CD1c-positive myeloid dendritic cell (primary cell): ENCODE results near the gene AP1M2.
A peak's percentile ranks its signal among the peaks of the same experiment; 100 is the strongest.
"Not testable (repeated sequence)": the region's sequence is repeated elsewhere in the genome, so short reads cannot be mapped to it uniquely, and the experiment has no call there.

Source experiments
- DNase-seq: peaks from one replicate; pipeline ENCODE4 v3.0.0-alpha.2; 2016; ENCODE audit errors: extremely low spot score

The AP1M2 gene

DNA sequence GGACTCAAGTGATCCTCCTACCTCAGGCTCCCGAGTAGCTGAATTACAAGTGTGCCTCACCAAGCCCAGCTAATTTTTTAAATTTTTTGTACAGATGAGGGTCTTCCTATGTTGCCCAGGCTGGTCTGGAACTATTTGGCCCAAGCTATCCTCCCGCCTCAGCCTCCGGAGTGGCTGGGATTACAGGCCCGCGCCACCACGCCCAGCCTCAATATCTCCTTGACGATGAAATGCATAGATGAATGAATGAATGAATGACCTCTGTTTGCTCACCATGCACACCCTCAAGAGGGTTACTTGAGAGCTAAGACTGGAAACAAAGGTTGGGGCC, 14.9 kb upstream of the AP1M2 start:
- DNase-seq = no peak

GRCh38 chr19:10600149-10600548, 13.0 kb upstream of the AP1M2 start:
- DNase-seq = no peak

DNA sequence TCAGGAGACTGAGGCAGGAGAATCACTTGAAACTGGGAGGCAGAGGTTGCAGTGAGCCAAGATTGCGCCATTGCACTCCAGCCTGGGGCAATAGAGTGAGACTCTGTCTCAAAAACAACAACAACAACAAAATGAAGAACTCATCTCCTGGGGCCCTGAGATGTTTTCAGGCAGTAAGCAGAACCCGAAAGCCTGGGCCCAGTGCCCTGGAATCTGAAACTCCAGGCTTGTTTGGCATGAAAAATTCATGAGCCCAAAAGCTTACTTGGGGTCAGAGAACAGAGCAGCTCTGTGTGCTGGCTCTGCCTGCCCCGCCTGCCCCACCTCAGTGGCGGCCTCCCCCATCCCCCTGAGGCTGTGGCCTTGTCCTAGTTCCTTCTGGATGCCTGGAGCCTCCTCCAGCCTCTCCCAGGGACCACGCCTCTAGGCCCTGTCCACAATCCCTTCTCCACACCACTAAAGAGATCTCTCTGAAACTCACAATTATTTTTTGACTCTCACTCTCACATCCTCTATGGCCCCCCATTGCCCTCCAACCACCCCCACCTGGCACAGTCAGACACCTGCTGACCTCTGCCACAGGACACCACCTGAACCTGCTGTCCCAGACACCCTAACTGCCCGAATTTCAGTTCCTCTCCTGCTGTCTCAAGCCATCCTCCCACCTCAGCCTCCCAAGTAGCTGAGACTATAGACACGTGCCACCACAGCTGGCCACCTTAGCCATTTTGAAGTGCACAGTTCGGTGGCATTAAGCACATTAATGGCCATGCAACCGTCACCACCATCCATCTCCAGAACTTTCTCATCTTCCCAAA, 6.9 kb upstream of the AP1M2 start:
- DNase-seq = peak; percentile 42

DNA sequence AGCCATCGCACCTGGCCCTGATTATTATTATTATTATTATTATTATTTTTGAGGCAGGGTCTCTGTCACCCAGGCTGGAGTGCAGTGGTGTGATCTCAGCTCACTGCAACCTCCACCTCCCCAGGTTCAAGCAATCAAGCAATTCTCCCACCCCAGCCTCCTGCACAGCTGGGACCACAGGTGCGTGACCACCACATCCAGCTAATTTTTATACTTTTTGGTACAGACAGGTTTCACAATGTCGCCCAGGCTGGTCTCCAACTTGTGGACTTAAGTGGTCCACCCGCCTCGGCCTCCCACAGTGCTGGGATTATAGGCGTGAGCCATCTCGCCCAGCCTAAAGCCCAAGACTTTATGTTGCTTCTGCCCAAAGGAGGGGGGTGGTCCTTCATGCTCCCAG, 6.0 kb upstream of the AP1M2 start:
- DNase-seq = no peak

DNA sequence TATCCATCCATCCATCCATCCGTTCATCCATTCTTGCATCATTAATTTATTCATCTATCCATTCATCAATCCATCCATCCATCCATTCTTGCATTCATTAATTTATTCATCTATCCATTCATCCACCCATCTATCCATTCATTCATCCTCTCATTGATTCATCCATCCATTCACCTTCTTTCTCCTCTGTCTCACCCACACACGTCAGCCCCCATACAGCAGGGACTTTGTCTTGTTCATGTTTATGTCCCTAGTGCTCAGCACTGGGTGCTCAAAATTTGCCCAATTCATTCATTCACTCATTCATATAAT, 683 bp upstream of the AP1M2 start:
- no peak for DNase-seq

DNA sequence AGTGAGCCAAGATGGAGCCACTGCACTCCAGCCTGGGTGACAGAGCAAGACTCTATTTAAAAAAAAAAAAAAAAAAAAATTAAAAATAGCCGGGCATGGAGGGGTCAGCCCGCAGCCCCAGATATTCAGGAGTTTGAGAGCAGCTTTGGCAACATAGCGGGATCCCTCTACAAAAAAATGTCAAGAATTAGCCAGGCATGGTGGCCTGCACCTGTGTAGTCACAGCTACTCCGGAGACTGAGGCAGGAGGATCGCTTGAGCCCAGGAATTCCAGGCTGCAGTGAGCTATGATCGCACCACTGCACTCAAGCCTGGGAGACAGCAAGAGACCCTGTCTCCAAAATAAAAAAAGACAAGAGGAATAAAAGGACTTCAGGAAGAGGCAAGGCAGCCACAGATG, 716 bp downstream of the AP1M2 start:
- no peak for DNase-seq

DNA sequence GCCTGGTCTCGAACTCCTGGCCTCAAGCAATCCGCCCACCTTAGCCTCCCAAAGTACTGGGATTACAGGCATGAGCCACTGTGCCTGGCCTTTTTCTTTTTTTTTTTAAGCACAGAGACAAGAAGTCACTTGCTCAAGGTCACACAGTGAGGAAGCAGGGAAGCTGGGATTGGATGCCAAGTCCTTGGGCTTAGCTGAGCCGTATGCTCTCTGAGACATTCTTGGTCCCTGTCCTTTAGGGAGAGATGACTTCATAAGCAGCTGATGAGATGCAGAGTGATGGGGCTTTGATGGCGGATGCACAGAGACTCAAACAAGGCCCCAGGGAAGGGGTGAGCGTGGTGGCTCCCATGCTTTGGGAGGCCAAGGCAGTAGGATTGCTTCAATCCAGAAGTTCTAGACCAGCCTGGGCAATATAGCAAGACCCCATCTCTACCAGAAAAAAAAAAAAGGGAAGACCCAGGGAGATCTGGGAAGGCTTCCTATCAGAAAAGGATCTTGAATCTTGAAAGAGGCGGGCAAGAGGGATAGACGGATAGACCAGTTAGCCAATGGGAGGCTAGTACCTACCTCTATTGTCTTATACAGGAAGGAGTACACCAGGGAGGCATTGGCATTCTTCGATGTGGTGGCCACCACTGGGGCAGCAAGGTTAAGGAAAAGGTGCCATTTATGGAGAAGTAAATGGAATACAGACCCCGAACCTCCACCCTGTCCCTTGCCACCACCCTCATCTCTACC, 3.9 kb downstream of the AP1M2 start:
- DNase-seq = no peak

- DNase-seq = no peak
These were observed 5.0 kb downstream of the AP1M2 start for GRCh38 chr19:10582091-10582490.

- peak; percentile 96 for DNase-seq
These were observed 6.0 kb downstream of the AP1M2 start for GRCh38 chr19:10580979-10581631.

DNA sequence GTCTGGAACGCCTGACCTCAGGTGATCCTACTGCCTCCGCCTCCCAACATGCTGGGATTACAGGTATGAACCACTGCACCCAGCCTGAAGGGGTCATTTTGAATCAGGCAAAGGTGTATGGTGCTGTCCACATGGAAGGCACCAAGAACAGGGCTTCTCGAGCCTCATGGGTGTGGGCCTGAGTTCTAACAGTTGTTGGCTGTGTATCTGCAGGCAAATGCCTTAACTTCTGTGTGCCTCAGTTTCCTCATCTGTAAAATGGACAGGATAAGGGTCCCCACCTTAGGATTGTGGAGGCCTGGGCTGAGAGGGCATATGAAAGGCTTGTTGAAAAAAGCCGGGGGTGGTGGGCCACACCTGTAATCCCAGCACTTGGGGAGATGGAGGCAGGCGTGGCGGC, 9.2 kb downstream of the AP1M2 start:
- DNase-seq = no peak

GRCh38 chr19:10575011-10575716, 11.9 kb downstream of the AP1M2 start:
- DNase-seq = no peak

DNA sequence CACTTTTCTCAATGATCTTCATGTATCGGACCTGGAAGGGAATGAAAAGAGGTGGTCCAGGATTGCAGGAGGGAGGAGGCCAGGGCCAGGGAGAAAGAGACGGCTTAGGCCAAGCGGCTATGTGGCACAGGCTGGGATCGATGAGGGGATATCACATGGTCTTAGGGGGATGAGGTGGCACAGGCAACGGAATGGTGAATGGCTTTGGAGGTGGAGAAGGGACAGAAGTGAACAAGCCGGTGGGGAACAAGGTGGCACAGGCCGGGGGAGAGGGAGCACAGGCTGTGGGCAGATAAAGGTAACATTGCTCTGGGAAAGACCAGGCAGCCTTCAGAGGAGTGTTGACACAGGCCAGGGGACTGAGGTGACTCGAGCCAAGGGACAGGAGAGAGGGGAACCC, 12.7 kb downstream of the AP1M2 start:
- no peak for DNase-seq

GRCh38 chr19:10573793-10574192, 13.3 kb downstream of the AP1M2 start:
- DNase-seq = not testable (repeated sequence)

- peak; percentile 100 for DNase-seq
These were observed 18.1 kb downstream of the AP1M2 start, which contains the start of gene CDKN2D for GRCh38 chr19:10568826-10569651. Gene CDKN2D, minus strand, starts transcription at chr19:10568979. Its CDS starts 326 bp downstream, at chr19:10568653.

DNA sequence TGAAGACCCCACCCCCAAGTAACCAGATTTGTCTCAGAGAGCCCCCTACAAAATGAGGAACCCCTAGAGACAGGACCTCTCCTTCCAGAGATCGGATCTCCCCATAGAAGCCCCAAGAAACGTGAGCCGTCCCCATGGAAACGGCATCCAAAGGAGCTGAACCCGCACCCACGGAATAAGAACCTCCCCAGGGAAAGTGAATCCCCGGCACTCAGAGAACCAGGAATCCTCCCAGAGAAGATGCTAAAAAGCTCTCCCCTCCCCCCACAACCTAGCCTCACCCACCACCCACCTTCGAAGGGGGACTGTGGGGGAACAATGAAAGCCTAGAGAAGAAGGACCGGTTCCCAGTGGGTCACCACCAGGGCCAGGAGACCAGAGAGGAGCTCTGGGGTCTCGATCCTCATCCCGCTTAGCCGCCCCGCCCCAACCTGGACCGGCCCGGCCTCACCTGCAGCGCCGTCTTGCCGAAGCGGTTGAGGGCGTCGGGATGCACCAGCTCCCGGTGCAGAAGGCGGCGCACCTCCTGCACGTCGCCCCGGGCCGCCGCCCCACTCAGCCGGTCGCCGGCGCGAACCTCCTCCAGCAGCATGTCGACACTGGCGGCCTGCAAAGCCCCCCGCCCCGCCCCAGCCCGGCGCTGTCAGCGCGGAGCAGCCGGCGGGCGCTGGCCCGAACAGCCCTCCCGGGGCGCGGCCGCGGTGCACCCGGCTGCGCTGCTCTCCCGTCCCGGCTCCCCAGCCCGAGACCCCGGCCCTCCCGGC, 18.9 kb downstream of the AP1M2 start:
- no peak for DNase-seq

- DNase-seq = no peak
These were observed 19.5 kb downstream of the AP1M2 start for GRCh38 chr19:10567656-10568055.

- DNase-seq = peak; percentile 65
These were observed 20.3 kb downstream of the AP1M2 start for GRCh38 chr19:10566658-10567410.

DNA sequence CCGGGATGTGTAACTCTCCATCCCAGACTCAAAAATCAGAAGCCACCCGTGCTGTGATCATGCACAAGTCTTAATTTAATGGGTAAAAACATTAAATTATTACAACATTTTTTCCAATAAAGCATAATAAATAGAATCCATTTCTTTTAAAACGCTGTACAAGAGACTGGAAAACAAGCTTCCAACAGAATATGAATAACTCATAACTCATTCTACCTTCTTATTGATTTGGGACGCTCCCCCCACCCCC, 20.8 kb downstream of the AP1M2 start:
- peak; percentile 13 for DNase-seq

GRCh38 chr19:10565567-10566407, 21.3 kb downstream of the AP1M2 start, which contains the start of gene KRI1:
Gene KRI1, minus strand, starts transcription at chr19:10566010. Its CDS starts 11 bp downstream, at chr19:10565999.
- DNase-seq = peak; percentile 99
